Measurements from ENCODE around the gene EXO1. TPM values are rescaled to one million over a fixed set of nuclear protein-coding genes. Genes with fewer than 3 reads are reported as not detected.

Gene EXO1
- total RNA-seq, 1 experiment from 2014 or later, result 36.5 TPM

DNA sequence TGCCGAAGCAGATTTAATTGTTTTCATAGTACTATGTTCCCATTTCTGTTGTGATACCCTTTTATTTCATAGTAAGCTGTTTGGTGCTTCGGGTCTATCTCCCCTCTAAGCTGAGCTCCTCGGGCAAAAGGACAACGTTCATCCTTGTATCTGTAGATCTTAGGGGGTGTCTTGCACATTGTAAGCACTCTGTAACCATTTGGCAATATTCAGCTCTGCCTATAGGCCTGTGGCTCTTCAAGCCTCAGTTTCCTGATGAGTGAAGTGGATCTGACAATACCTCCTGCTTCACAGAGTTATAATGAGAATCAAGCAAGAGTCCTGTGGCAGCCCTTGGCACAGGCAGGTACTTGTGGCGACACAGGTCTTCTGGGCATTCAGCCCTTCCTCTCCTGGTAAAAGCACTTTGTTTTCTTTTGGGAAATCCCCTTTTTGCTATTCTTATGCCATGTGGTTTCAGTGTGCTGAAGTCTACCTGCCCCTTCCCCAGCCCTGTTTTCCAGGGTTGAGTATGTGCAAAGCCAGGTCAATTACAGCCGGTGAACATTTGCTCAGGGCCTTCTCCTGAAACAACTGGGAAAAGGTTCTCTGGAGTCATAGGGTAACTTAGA lies 8.5 kb upstream of the EXO1 start (continued):
- TF ChIP-seq ZBTB21 (CRISPR knock-in tag; IDR thresholded peaks at IDR 0.05; ENCODE audit: borderline replicate concordance), result no peak
- TF ChIP-seq, protein P1, sequence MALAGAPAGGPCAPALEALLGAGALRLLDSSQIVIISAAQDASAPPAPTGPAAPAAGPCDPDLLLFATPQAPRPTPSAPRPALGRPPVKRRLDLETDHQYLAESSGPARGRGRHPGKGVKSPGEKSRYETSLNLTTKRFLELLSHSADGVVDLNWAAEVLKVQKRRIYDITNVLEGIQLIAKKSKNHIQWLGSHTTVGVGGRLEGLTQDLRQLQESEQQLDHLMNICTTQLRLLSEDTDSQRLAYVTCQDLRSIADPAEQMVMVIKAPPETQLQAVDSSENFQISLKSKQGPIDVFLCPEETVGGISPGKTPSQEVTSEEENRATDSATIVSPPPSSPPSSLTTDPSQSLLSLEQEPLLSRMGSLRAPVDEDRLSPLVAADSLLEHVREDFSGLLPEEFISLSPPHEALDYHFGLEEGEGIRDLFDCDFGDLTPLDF (CRISPR knock-in tag; IDR thresholded peaks at IDR 0.05), result no peak
- TF ChIP-seq FOXK1 (CRISPR knock-in tag; IDR thresholded peaks at IDR 0.05), result no peak
- no peak for TF ChIP-seq HMGA2 (CRISPR knock-in tag; IDR thresholded peaks at IDR 0.05)
- TF ChIP-seq MXD4 (CRISPR knock-in tag; IDR thresholded peaks at IDR 0.05; ENCODE audit: borderline replicate concordance), result no peak

DNA sequence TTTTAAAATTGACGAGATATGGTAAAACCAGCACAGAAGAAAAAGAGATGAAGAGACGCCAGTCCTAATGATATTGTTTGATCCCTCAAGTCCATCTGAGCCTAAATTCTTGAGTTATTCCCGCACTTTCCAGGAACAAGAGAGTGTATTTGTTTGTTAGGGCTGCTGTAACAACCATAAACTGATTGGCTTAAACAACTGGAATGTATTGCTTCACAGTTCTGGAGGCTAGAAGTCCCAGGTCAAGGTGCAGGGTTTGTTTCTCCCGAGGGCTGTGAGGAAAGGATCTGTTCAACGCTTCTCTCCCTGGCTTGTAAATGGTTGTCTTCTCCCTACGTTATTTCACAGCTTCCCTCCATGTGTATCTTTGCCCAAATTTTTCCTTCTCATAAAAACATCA lies 7.8 kb upstream of the EXO1 start:
- Mint-ChIP-seq H3K9me3 (no peaks in the 10 kb centered on the region), H3K27ac (no peak overlapping the region), H3K4me1 (no peaks in the 10 kb centered on the region), H3K27me3 (ENCODE audit: low read depth) (no peaks in the 10 kb centered on the region; the same call in 1 of the 2 replicates), H3K36me3 (no peaks in the 10 kb centered on the region), H3K4me3 (no peak overlapping the region)
- ChIA-PET CTCF (no interaction called here), POLR2A (no interaction called here)
- ATAC-seq (no peak), DNase-seq (ENCODE audit: low spot score) (no peak)
- TF ChIP-seq, protein P2, sequence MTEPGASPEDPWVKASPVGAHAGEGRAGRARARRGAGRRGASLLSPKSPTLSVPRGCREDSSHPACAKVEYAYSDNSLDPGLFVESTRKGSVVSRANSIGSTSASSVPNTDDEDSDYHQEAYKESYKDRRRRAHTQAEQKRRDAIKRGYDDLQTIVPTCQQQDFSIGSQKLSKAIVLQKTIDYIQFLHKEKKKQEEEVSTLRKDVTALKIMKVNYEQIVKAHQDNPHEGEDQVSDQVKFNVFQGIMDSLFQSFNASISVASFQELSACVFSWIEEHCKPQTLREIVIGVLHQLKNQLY (CRISPR knock-in tag; IDR thresholded peaks at IDR 0.05), result no peak
- no peak for TF ChIP-seq ETV6 (CRISPR knock-in tag; IDR thresholded peaks at IDR 0.05)
- no peak for TF ChIP-seq TP53 (CRISPR knock-in tag; IDR thresholded peaks at IDR 0.05)

DNA sequence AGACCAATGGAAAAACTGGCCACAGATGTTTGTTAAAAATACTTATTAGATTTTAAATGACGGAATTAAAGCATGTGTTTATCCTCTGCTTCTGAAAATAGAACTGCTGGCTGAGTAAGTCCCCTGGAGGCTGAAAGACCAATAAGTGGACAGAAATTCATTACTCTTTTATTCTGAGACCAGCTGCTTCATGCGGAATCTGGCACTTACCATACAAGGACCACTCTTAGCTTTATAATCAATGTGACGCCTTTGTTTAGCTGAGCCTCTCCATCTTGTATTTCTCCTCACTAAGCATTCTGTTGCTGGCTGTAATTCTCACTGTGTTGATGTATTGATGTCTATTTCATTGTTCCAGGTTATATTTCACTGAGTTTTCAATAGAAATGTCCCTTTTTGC lies 6.3 kb upstream of the EXO1 start:
- no peaks in the 10 kb centered on the region for H3K9me3 Mint-ChIP-seq
- H3K36me3 Mint-ChIP-seq, result no peaks in the 10 kb centered on the region
- DNase-seq (ENCODE audit: low spot score) (no peak), ATAC-seq (no peak)
- ChIA-PET CTCF (no interaction called here), POLR2A (no interaction called here)
- no peak overlapping the region for H3K4me3 Mint-ChIP-seq
- H3K4me1 Mint-ChIP-seq, result no peaks in the 10 kb centered on the region
- TF ChIP-seq, protein P3, sequence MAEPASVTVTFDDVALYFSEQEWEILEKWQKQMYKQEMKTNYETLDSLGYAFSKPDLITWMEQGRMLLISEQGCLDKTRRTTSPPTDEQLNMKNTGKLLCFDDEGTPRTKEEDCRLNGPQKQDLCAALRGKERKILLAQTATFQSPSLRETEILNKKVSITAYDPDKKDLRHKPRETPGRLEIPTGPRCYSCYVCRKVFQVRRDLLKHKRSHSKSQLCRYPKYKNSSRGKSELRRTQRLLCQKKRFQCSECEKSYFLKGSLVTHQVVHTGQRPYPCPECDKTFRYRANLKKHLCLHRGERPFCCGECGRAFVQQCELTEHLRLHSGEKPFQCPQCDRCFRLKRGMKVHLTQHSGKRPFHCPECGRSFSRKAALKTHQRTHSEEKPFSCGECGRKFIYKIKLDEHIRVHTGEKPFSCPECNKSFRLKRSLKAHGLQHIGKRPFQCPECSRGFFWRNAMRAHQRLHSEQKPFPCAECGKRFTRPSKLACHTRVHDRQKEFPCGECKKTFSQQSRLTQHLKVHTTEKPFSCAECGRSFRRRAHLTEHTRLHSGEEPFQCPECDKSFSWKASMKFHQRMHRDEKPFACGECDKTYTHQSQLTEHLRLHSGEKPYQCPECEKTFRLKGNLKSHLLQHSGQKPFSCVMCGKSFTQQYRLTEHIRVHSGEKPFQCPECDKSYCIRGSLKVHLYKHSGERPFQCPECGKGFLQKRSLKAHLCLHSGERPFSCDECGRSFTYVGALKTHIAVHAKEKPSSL (CRISPR knock-in tag; conservative IDR thresholded peaks at IDR 0.05), result no peak
- no peaks in the 10 kb centered on the region; the same call in 1 of the 2 replicates for H3K27me3 Mint-ChIP-seq (ENCODE audit: low read depth)
- H3K27ac Mint-ChIP-seq, result no peak overlapping the region

DNA sequence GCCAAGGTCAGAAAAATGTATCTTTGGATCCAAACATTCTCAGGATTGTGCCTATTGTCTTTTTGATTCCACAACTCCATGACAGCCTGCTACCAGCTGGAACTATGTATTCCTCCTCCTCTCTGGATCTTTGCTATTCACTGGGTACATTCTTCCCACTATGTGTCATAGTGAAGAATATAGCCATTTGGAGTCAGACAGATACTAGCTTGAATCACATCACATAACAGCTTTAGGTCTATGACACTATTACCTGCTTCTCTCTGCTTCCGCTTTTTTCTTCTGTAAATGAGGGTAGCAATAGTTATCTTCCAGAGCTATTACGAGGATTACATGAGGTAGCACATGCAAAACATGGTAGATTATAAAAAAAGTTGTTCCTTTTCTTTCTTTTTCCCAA lies 5.4 kb upstream of the EXO1 start:
- Mint-ChIP-seq H3K27me3 (ENCODE audit: low read depth) (no peaks in the 10 kb centered on the region; the same call in 1 of the 2 replicates), H3K36me3 (no peaks in the 10 kb centered on the region), H3K27ac (no peak overlapping the region), H3K4me1 (0 out of 2 replicates have a peak, but pooled peaks cover 6% of the 10 kb centered on the region), H3K9me3 (no peaks in the 10 kb centered on the region), H3K4me3 (no peak overlapping the region)
- DNase-seq (ENCODE audit: low spot score) (no peak), ATAC-seq (no peak)
- POLR2A ChIA-PET, result no interaction called here
- CTCF ChIA-PET, result interaction anchor here (1.3 kb wide), 1 partner anchor 215 kb away, joined by 3 read pairs; no protein-coding TSS in a partner anchor
- TF ChIP-seq NR2C2 (CRISPR knock-in tag; IDR thresholded peaks at IDR 0.05) (no peak), FOXP1 (CRISPR knock-in tag; IDR thresholded peaks at IDR 0.05; ENCODE audit: borderline replicate concordance) (no peak), TEAD4 (CRISPR knock-in tag; IDR thresholded peaks at IDR 0.05) (no peak), NFYB (CRISPR knock-in tag; conservative IDR thresholded peaks at IDR 0.05; ENCODE audit: low read depth) (no peak), ZBTB21 (CRISPR knock-in tag; IDR thresholded peaks at IDR 0.05; ENCODE audit: borderline replicate concordance) (no peak), SOX15 (CRISPR knock-in tag; IDR thresholded peaks at IDR 0.05) (no peak), FOXK1 (CRISPR knock-in tag; IDR thresholded peaks at IDR 0.05) (no peak), ZNF121 (CRISPR knock-in tag; IDR thresholded peaks at IDR 0.05) (no peak), GRHL2 (CRISPR knock-in tag; IDR thresholded peaks at IDR 0.05; ENCODE audit: insufficient replicate concordance, severe bottlenecking) (no peak)
- TF ChIP-seq, protein P4, sequence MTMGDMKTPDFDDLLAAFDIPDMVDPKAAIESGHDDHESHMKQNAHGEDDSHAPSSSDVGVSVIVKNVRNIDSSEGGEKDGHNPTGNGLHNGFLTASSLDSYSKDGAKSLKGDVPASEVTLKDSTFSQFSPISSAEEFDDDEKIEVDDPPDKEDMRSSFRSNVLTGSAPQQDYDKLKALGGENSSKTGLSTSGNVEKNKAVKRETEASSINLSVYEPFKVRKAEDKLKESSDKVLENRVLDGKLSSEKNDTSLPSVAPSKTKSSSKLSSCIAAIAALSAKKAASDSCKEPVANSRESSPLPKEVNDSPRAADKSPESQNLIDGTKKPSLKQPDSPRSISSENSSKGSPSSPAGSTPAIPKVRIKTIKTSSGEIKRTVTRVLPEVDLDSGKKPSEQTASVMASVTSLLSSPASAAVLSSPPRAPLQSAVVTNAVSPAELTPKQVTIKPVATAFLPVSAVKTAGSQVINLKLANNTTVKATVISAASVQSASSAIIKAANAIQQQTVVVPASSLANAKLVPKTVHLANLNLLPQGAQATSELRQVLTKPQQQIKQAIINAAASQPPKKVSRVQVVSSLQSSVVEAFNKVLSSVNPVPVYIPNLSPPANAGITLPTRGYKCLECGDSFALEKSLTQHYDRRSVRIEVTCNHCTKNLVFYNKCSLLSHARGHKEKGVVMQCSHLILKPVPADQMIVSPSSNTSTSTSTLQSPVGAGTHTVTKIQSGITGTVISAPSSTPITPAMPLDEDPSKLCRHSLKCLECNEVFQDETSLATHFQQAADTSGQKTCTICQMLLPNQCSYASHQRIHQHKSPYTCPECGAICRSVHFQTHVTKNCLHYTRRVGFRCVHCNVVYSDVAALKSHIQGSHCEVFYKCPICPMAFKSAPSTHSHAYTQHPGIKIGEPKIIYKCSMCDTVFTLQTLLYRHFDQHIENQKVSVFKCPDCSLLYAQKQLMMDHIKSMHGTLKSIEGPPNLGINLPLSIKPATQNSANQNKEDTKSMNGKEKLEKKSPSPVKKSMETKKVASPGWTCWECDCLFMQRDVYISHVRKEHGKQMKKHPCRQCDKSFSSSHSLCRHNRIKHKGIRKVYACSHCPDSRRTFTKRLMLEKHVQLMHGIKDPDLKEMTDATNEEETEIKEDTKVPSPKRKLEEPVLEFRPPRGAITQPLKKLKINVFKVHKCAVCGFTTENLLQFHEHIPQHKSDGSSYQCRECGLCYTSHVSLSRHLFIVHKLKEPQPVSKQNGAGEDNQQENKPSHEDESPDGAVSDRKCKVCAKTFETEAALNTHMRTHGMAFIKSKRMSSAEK (CRISPR knock-in tag; IDR thresholded peaks at IDR 0.05; ENCODE audit: borderline replicate concordance), result no peak
- TF ChIP-seq, protein P2 (CRISPR knock-in tag; IDR thresholded peaks at IDR 0.05), result no peak
- TF ChIP-seq, protein P5, sequence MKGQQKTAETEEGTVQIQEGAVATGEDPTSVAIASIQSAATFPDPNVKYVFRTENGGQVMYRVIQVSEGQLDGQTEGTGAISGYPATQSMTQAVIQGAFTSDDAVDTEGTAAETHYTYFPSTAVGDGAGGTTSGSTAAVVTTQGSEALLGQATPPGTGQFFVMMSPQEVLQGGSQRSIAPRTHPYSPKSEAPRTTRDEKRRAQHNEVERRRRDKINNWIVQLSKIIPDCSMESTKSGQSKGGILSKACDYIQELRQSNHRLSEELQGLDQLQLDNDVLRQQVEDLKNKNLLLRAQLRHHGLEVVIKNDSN (CRISPR knock-in tag; IDR thresholded peaks at IDR 0.05), result no peak
- TF ChIP-seq, protein P6, sequence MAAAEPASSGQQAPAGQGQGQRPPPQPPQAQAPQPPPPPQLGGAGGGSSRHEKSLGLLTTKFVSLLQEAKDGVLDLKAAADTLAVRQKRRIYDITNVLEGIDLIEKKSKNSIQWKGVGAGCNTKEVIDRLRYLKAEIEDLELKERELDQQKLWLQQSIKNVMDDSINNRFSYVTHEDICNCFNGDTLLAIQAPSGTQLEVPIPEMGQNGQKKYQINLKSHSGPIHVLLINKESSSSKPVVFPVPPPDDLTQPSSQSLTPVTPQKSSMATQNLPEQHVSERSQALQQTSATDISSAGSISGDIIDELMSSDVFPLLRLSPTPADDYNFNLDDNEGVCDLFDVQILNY (CRISPR knock-in tag; IDR thresholded peaks at IDR 0.05), result no peak
